HL-60 (cell line): Measurements from ENCODE around the gene TRIM23.

Source experiments
- CTCF ChIP-seq: IDR thresholded peaks from one replicate; pipeline ENCODE4 v1.5.1; 2011; ENCODE audit warnings: low read length, control low read depth, inconsistent platforms; ENCODE audit not compliant: insufficient read depth
- GABPA ChIP-seq: IDR thresholded peaks from 2 replicates; pipeline ENCODE4 v1.6.1; 2012; ENCODE audit warnings: low read depth
- REST ChIP-seq: IDR thresholded peaks from 2 replicates; pipeline ENCODE4 v1.6.1; 2012; ENCODE audit warnings: low read depth; ENCODE audit not compliant: insufficient replicate concordance

- TF ChIP-seq REST (no peak), GABPA (no peak), CTCF (no peak)
Measured at GRCh38 chr5:65553941-65554340, 70.2 kb downstream of the TRIM23 start.
